GM19193 (cell line): Measurements from ENCODE around the gene SYNE1.

Source experiments
- POLR2A ChIP-seq: IDR thresholded peaks from 4 replicates; pipeline ENCODE4 v1.6.1; 2011; ENCODE audit not compliant: insufficient read depth, insufficient read length; ENCODE audit errors: extremely low read depth

Gene SYNE1

GRCh38 chr6:152636021-152636608 lies 1.0 kb downstream of the SYNE1 start:
- no peak for TF ChIP-seq POLR2A

GRCh38 chr6:152634773-152635172 lies 2.4 kb downstream of the SYNE1 start:
- no peak for TF ChIP-seq POLR2A

GRCh38 chr6:152632121-152632782 lies 4.9 kb downstream of the SYNE1 start:
- TF ChIP-seq POLR2A: no peak

GRCh38 chr6:152631376-152631775 lies 5.8 kb downstream of the SYNE1 start:
- no peak for TF ChIP-seq POLR2A

- no peak for TF ChIP-seq POLR2A
Observed at GRCh38 chr6:152630832-152631231, 6.3 kb downstream of the SYNE1 start.

GRCh38 chr6:152625213-152625612 lies 11.9 kb downstream of the SYNE1 start:
- TF ChIP-seq POLR2A: no peak

GRCh38 chr6:152609125-152609670 lies 28.0 kb downstream of the SYNE1 start:
- no peak for TF ChIP-seq POLR2A

GRCh38 chr6:152605941-152606340 lies 31.2 kb downstream of the SYNE1 start:
- no peak for TF ChIP-seq POLR2A

- TF ChIP-seq POLR2A: no peak
Observed at GRCh38 chr6:152605342-152605741, 31.8 kb downstream of the SYNE1 start.

GRCh38 chr6:152603911-152604310 lies 33.3 kb downstream of the SYNE1 start:
- TF ChIP-seq POLR2A: no peak

GRCh38 chr6:152600022-152600421 lies 37.1 kb downstream of the SYNE1 start:
- TF ChIP-seq POLR2A: no peak

- TF ChIP-seq POLR2A: no peak
Observed at GRCh38 chr6:152598901-152599537, 38.1 kb downstream of the SYNE1 start.

- TF ChIP-seq POLR2A: no peak
Observed at GRCh38 chr6:152598421-152598820, 38.7 kb downstream of the SYNE1 start.

GRCh38 chr6:152596726-152597125 lies 40.4 kb downstream of the SYNE1 start:
- TF ChIP-seq POLR2A: no peak

GRCh38 chr6:152595499-152595898 lies 41.7 kb downstream of the SYNE1 start:
- no peak for TF ChIP-seq POLR2A

GRCh38 chr6:152594701-152595100 lies 42.5 kb downstream of the SYNE1 start:
- no peak for TF ChIP-seq POLR2A

GRCh38 chr6:152588456-152588855 lies 48.7 kb downstream of the SYNE1 start:
- TF ChIP-seq POLR2A: no peak

GRCh38 chr6:152587473-152587872 lies 49.7 kb downstream of the SYNE1 start:
- TF ChIP-seq POLR2A: no peak
